Medulla oblongata (tissue), 1 donor: ENCODE measurements around the gene DDA1.

Experiments used
- DNase-seq: peaks from one replicate; pipeline ENCODE4 v3.0.0-alpha.2; 2015; ENCODE audit errors: extremely low spot score

The DDA1 gene

DNA sequence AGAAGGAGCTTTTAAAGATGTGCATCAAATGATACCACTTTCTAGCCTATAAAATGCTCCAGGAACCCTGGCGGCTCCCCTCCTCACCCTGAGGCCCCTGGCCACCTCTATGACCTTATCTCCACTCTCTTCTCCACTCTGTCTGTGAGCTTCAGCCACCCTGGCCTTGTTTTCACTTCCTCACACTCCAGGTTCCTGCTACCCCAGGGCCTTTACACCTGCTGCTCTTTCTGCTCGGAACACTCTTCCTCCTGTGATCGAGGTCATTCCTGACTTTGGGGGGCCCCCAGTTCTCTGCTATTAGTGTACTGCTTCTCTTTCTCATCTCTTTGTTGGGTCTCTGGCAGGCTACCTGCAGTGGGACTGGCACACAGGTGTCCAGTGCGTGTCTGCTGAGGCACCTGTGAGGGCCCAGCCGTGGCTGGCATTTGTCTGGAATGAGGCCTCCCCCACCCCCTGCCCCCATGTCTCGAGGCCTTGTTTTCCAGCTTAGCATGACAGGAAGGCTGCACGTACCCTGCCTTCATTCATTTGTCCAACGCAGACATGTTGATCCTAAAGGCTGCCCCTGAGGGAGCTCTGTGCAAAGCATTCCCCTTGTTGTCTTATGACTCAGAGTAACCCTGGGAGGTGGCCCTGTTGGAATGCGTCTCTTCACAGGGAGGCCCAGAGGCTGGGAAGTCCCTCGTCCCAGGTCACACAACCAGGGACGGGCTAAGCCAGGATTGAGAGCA is 2.3 kb downstream of the DDA1 start:
- DNase-seq = no peak

GRCh38 chr19:17312189-17313113 is 3.1 kb downstream of the DDA1 start:
- no peak for DNase-seq

- DNase-seq = no peak
Measured at GRCh38 chr19:17314007-17314593, 4.7 kb downstream of the DDA1 start.

GRCh38 chr19:17318966-17319365 is 9.6 kb downstream of the DDA1 start:
- DNase-seq = no peak

DNA sequence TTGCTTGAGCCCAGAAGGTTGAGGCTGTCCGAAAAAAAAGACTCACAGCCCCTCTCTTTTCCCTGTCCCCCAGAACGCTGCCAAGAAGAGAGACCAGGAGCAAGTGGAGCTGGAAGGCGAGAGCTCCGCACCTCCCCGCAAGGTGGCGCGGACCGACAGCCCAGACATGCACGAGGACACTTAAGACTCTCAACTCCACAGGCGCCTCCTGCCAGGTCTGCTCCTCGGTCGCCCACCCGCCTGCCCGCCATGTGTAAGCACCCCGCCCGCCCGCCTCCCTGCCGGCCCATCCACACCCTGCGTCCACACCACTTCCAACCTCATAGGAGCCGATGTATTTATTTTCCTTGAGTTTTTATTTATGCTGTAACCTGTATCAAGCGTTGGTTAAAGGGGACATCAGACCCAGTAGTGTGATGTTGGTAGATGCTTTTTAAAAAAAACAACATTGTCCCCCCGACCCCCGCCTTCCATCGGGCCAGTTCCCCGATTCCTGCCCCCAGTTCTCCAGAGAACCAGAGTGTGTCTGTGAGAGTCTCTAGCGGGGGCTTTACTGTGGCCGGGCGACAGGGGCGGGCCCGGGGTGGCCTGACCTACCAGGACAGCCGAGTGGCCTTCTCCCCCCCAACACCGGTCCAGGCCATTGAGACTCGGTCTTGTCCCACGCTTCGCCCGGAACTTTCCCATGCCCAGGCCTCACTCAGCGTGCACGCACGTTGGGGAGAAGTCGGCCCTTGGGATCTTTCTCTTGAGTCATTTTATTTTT is 10.3 kb downstream of the DDA1 start:
- no peak for DNase-seq

- DNase-seq = no peak
Measured at GRCh38 chr19:17320435-17320834, 11.1 kb downstream of the DDA1 start.

DNA sequence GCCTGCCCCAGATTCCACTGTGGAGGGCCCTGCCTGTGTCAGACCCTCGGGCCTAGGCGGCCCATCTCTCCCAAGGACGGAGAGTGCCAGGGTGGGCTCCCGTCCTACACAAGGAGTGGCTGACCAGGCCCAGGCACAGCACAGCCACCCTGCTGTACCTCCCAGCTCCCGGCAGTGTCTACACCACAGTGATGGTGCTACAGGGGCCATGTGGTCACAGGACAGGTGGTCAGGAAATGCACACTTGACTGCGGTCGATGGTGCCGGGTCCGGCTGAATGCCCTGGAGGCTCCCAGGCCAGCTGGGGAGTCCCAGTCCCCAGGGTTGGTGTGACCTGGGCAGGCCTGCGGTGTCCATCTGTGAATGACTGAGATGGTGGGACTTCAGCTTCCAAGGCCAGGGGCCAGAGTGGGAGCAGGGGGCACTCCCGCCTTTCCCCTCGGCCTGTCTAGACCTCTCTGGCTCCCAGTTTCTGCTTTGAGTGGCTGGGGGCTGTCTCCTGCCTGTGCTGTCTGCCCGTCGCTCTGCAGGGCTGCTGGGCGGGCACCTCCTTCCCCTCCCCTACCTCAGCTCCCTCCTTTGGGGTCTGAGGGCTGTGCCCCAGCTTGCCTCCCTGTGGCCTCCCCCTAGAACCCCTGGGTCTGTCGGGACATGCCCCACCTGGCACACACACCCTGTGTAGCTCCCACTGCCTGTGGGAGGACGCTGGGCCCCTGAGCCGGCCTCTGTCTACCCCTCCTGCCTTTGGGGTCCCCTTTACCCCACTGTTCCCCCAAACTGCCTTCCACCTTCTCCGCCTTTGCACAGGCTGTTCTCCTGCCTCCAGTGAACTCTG is 12.5 kb downstream of the DDA1 start:
- DNase-seq = no peak

- peak; percentile 63 for DNase-seq
Measured at GRCh38 chr19:17322854-17323253, 13.5 kb downstream of the DDA1 start.

DNA sequence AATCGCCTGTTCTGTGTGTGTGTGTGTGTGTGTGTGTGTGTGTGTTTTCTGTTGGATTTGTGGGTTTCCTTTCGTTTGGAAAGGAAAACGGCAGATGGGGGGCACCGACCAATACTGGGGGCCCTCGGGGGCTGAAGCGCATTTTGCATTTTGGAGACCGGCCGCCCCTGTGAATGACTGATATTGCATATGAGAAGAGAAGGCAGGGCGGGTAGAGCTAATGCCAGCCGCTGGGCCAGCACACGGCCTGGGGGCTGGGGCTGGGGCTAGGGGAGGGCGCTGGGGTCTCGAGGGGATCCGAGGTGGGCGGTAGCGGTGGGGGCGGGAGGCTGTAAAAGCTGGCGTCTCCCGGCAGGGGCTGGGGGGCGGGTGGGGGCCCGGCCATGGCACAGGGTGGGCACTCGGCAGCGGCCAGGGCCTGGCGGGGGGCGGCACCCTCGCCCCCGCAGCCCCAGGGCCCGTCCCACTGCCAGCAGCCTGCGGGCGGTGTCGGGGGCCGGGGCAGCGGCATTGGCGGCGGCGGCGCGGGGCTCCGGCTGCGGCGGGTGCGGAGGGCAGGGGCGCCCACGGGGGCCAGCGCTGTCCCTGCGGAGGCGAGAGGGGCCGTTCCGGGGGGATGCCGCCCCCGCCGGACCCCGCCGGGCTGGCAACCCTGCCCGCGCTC is 14.1 kb downstream of the DDA1 start:
- DNase-seq = no peak

GRCh38 chr19:17323964-17324332 is 14.6 kb downstream of the DDA1 start:
- DNase-seq = no peak

GRCh38 chr19:17324357-17325114 is 15.2 kb downstream of the DDA1 start:
- DNase-seq = no peak

DNA sequence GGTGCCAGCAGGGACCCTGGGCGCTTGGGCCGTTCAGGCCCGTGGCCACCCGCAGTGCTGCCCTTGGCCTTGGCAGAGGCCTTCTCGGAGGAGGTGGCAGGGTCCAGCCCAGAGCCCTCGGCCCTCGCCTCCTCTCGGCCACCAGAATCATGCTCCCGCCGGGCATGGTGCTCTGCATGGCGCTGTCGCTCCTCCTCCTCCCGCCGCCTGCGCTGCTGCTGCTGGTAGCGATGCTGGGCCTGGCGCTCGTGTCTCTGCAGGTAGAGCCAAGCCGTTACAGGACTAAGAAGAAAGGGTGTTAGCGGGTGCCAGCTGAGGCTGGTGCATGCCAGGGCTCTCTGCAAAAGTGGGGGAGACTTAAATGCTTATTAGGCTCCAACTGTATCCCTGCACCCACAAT is 15.8 kb downstream of the DDA1 start:
- no peak for DNase-seq

DNA sequence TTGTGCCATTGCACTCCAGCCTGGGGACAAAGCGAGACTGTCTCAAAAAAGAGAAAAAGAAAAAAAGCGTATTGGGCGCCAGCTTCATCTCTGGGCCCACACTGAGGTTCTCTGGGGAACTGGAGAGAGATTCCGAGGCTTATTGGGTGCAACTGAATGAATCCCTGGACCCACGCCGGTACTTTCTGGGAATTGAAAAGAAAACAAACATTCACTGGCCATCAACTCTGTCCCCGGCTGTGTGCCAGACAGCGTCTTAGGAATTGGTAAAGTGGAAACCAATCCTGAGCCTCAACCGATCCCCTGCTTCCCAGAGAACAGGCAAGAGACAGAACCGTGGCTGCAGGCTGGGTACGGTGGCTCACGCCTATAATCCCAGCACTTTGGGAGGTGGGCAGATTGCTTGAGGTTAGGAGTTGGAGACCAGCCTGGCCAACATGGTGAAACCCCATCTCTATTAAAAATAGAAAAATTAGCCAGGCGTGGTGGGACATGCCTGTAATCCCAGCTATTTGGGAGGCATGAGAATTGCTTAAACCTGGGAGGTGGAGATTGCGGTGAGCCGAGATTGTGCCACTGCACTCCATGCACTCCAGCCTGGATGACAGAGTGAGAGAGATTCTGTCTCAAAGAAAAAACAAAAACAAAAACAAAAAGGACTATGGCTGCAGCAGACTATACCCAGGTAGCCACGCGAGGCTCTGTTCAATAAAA is 16.7 kb downstream of the DDA1 start:
- DNase-seq = peak; percentile 88

- no peak for DNase-seq
Measured at GRCh38 chr19:17326595-17326966, 17.2 kb downstream of the DDA1 start.

GRCh38 chr19:17327068-17327653 is 17.8 kb downstream of the DDA1 start:
- no peak for DNase-seq

DNA sequence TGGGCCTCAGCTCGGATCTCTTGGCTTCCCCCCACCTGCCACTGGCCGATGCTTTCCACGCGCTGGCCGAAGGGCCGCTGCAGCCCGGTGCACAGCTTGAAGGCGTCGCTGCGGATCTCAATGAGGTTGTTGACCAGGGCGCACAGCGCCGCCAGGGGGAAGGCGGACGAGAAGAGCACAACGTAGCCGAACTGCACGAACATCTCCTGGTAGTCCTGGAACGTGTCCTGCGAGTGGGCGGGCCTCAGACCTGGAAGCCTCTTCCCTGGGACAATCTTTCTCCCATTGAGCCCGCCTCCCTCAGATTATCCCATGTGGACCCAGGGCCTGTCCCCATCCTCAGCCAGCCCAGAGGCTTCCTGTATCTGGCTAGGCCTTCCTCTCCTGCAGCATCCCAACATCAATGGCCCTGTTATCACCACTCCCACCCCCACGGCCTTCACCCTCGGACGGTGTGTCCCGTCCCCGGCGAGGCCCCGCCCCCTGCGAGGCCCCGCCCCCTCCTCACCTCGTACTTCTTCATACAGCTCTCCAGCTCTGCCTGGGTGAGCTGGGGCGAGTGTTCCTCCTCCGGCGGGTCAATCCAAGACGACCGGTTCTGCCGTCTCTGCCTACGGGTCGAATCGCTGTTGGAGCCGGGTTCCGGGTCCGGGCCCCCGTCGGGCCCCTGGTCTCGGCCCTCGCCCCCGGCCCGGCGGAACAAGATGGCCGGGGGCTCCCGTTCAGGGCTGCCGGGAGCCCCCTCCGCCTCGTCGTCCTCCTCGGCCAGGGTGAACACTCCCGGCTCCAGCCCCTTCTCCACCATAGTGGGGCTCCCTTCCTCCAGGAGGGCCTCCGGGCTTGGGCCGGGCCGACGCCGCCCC is 18.5 kb downstream of the DDA1 start:
- DNase-seq = no peak

DNA sequence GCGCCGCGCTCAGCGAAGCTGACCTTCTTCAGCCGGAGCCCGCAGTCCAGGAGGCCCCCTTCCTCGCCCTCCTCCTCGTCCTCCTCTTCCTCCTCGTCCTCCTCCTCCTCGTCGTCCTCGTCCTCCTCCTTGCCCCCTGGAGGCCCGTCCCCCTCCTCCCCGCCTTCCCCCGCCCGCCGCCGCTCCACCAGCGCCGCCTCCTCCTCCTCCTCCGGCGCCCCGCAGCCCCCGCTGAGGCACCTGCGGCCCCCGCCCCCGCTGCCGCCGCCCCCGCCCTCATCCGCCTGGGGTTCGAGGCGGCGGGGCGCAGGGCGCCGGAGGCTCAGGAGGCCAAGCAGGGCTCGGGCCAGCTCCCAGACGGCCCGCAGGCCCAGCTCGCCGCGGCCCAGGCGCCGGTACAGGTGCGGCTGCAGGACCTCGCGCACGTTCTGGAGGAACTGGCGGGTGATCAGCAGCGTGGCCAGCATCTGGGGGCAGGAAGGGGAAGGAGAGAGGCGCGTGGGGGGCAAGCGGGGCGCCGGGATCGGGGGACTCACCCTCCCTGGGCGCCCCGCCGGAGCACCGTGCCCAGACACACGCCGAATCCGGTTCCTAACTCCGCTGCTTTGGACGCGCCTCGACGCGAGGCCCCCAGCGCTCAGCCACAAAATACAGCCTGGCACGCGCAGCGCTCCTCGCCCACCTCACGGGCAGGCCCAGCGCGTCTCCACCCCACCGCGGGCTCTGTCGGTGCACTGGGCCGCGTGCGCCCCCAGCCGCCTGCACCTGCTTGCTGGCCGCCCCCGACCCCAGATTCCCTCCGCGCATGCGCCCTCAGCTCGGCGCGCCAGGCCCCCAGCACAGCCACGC is 19.4 kb downstream of the DDA1 start:
- no peak for DNase-seq
